Neural progenitor cell (in vitro differentiated cells): ENCODE results near the gene PKD1L1. TPM values are rescaled to one million over a fixed set of nuclear protein-coding genes. Genes with fewer than 3 reads are reported as not detected.

Source experiments
- DNase-seq: peaks from one replicate; pipeline ENCODE4 v3.0.0-alpha.2; 2016; ENCODE audit warnings: low spot score
- H2AFZ ChIP-seq: fragments of 200-600 bp; sonication (generic); replicated peaks from 2 replicates; pipeline ENCODE4 v1.6.1; 2016; ENCODE audit warnings: antibody characterized with exemption
- H3F3A ChIP-seq: fragments of 200-600 bp; sonication (generic); 2 replicates; pipeline ENCODE4 v1.6.1; 2016; ENCODE audit warnings: antibody characterized with exemption, low read depth
- H3K27ac ChIP-seq: fragments of 200-600 bp; sonication (generic); 2 replicates; pipeline ENCODE4 v1.5.1; 2016; ENCODE audit warnings: mild to moderate bottlenecking
- H3K27me3 ChIP-seq: fragments of 200-600 bp; sonication (generic); 2 replicates; pipeline ENCODE4 v1.6.1; 2016; ENCODE audit warnings: mild to moderate bottlenecking, moderate library complexity
- H3K36me3 ChIP-seq: fragments of 200-600 bp; sonication (generic); 2 replicates; pipeline ENCODE4 v1.5.1; 2016
- H3K4me1 ChIP-seq: fragments of 200-600 bp; sonication (generic); 2 replicates; pipeline ENCODE4 v1.6.1; 2016; ENCODE audit warnings: mixed run types
- H3K4me2 ChIP-seq: fragments of 200-600 bp; sonication (generic); 2 replicates; pipeline ENCODE4 v1.6.1; 2016
- H3K4me3 ChIP-seq: fragments of 200-600 bp; sonication (generic); 2 replicates; pipeline ENCODE4 v1.5.1; 2016
- H3K79me2 ChIP-seq: fragments of 200-600 bp; sonication (generic); 2 replicates; pipeline ENCODE4 v1.6.1; 2016; ENCODE audit warnings: low read depth
- H3K9ac ChIP-seq: fragments of 200-600 bp; sonication (generic); 2 replicates; pipeline ENCODE4 v1.6.1; 2016
- H3K9me3 ChIP-seq: fragments of 200-600 bp; sonication (generic); 2 replicates; pipeline ENCODE4 v1.5.1; 2016; ENCODE audit warnings: low read depth
- H4K20me1 ChIP-seq: fragments of 200-600 bp; sonication (generic); 2 replicates; pipeline ENCODE4 v1.6.1; 2016; ENCODE audit warnings: low read depth
- H3K27ac Mint-ChIP-seq: 3 replicates; pipeline ENCODE4 v1.8.0; 2021; ENCODE audit warnings: mixed read lengths
- H3K27me3 Mint-ChIP-seq: 2 replicates; pipeline ENCODE4 v1.8.0; 2022; ENCODE audit warnings: low read depth, mild to moderate bottlenecking, inconsistent platforms, moderate library complexity, mixed read lengths; ENCODE audit not compliant: insufficient read depth
- H3K36me3 Mint-ChIP-seq: 3 replicates; pipeline ENCODE4 v1.8.0; 2021; ENCODE audit warnings: mixed read lengths
- H3K4me1 Mint-ChIP-seq: 3 replicates; pipeline ENCODE4 v1.8.0; 2021; ENCODE audit warnings: mixed read lengths
- H3K4me3 Mint-ChIP-seq: 3 replicates; pipeline ENCODE4 v1.8.0; 2021; ENCODE audit warnings: mild to moderate bottlenecking, moderate library complexity, mixed read lengths
- H3K9me3 Mint-ChIP-seq: 3 replicates; pipeline ENCODE4 v1.8.0; 2020; ENCODE audit warnings: mixed read lengths
- EZH2 ChIP-seq: fragments of 200-600 bp; sonication (generic); IDR thresholded peaks from 2 replicates; pipeline ENCODE4 v1.6.1; 2017; ENCODE audit warnings: antibody characterized with exemption, mild to moderate bottlenecking, moderate library complexity
- EZH2phosphoT487 ChIP-seq: fragments of 200-600 bp; sonication (generic); IDR thresholded peaks from 2 replicates; pipeline ENCODE4 v1.6.1; 2017; ENCODE audit warnings: antibody characterized with exemption
- total RNA-seq: library from RNA; depleted of rRNA; stranded (reverse); fragments of >200 nt; gene quantifications from 2 replicates; pipeline ENCODE4 v1.2.3, GENCODE V29; 2015; ENCODE audit warnings: low replicate concordance
- TF ChIP-seq, protein P1 (sequence below): fragments of 200-600 bp; sonication (generic); IDR thresholded peaks from 2 replicates; pipeline ENCODE4 v1.5.1; 2017; ENCODE audit warnings: antibody characterized with exemption, mild to moderate bottlenecking

Gene PKD1L1
- total RNA-seq, 1 donor from 2014 or later: 0.07 TPM

DNA sequence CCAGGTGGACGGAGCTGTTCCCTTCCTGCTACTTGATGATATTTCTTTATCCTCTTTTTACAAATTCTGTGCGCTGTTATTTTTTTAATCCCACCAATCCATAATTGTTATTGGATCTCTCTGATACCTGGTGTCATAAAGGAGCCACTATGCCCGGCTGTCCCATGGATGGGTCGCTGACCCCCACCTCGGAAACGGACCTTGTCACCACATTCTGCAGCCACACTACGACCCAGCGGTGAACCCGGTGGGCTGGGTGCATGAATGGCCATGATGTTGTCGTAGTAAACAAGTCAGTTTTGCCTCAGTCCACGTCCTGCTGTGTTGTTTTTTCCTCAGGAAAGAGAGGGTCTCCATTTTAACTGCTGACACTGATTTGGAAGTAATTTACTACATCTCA is 112.2 kb downstream of the PKD1L1 start:
- Histone ChIP-seq H3F3A (no peaks in the 10 kb centered on the region), H3K27ac (no peak overlapping the region), H3K9ac (no peak overlapping the region), H2AFZ (no peak overlapping the region), H3K36me3 (no peaks in the 10 kb centered on the region), H3K9me3 (no peaks in the 10 kb centered on the region), H3K4me2 (no peak overlapping the region), H4K20me1 (no peaks in the 10 kb centered on the region), H3K4me3 (no peak overlapping the region), H3K27me3 (no peaks in the 10 kb centered on the region), H3K4me1 (no peaks in the 10 kb centered on the region), H3K79me2 (no peaks in the 10 kb centered on the region)
- no peak for DNase-seq
- Mint-ChIP-seq H3K4me1 (peaks cover 19% of the 10 kb centered on the region), H3K27ac (no peak overlapping the region), H3K4me3 (no peak overlapping the region), H3K9me3 (peaks cover 3% of the 10 kb centered on the region), H3K27me3 (peaks cover 10% of the 10 kb centered on the region), H3K36me3 (no peaks in the 10 kb centered on the region)
- no peak for TF ChIP-seq EZH2
- TF ChIP-seq, protein P1, sequence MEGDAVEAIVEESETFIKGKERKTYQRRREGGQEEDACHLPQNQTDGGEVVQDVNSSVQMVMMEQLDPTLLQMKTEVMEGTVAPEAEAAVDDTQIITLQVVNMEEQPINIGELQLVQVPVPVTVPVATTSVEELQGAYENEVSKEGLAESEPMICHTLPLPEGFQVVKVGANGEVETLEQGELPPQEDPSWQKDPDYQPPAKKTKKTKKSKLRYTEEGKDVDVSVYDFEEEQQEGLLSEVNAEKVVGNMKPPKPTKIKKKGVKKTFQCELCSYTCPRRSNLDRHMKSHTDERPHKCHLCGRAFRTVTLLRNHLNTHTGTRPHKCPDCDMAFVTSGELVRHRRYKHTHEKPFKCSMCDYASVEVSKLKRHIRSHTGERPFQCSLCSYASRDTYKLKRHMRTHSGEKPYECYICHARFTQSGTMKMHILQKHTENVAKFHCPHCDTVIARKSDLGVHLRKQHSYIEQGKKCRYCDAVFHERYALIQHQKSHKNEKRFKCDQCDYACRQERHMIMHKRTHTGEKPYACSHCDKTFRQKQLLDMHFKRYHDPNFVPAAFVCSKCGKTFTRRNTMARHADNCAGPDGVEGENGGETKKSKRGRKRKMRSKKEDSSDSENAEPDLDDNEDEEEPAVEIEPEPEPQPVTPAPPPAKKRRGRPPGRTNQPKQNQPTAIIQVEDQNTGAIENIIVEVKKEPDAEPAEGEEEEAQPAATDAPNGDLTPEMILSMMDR: no peak
- TF ChIP-seq EZH2phosphoT487: no peak

DNA sequence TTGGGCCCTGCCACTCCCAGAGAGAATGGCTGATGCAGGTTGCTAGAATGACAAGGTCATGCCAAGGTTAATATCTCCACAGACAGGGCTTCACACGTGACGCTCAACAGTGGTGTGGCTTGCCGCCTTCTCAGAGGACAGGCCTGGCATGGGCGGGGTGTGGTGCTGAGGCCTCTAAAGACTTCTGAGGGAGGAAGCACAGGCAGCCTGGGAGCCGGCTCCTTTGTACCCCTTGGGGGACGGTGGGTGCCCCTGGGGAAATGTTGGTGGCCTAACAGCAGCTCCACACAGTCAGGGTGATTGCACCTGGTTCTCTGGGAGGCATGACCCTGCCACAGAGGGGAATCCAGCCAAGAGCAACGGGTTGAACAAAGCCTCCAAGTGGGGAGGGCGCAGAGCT is 115.1 kb downstream of the PKD1L1 start:
- Histone ChIP-seq H3K79me2 (no peaks in the 10 kb centered on the region), H3K27me3 (no peaks in the 10 kb centered on the region), H3K4me1 (no peaks in the 10 kb centered on the region), H3F3A (no peaks in the 10 kb centered on the region), H3K27ac (no peak overlapping the region), H3K4me2 (no peak overlapping the region), H3K36me3 (no peaks in the 10 kb centered on the region), H4K20me1 (no peaks in the 10 kb centered on the region), H3K9me3 (no peaks in the 10 kb centered on the region), H3K9ac (no peak overlapping the region), H3K4me3 (no peak overlapping the region), H2AFZ (no peak overlapping the region)
- no peak overlapping the region for H3K4me3 Mint-ChIP-seq
- peaks cover 16% of the 10 kb centered on the region for H3K27me3 Mint-ChIP-seq
- H3K36me3 Mint-ChIP-seq: no peaks in the 10 kb centered on the region
- no peak for TF ChIP-seq EZH2phosphoT487
- TF ChIP-seq EZH2: no peak
- TF ChIP-seq, protein P1: no peak
- peaks cover 20% of the 10 kb centered on the region for H3K4me1 Mint-ChIP-seq
- H3K9me3 Mint-ChIP-seq: peaks cover 3% of the 10 kb centered on the region
- DNase-seq: no peak
- peak overlapping the region; percentile 94 for H3K27ac Mint-ChIP-seq

GRCh38 chr7:47832105-47832715 is 116.1 kb downstream of the PKD1L1 start:
- TF ChIP-seq, protein P1: no peak
- TF ChIP-seq EZH2 (no peak), EZH2phosphoT487 (no peak)
- Histone ChIP-seq H3K27ac (no peak overlapping the region), H3K4me3 (no peak overlapping the region), H3F3A (no peaks in the 10 kb centered on the region), H3K27me3 (no peaks in the 10 kb centered on the region), H3K79me2 (no peaks in the 10 kb centered on the region), H3K4me2 (no peak overlapping the region), H3K4me1 (no peaks in the 10 kb centered on the region), H3K9ac (no peak overlapping the region), H3K9me3 (no peaks in the 10 kb centered on the region), H2AFZ (no peak overlapping the region), H4K20me1 (no peaks in the 10 kb centered on the region), H3K36me3 (no peaks in the 10 kb centered on the region)
- H3K27ac Mint-ChIP-seq: no peak overlapping the region
- H3K27me3 Mint-ChIP-seq: peaks cover 16% of the 10 kb centered on the region
- peaks cover 17% of the 10 kb centered on the region for H3K4me1 Mint-ChIP-seq
- H3K9me3 Mint-ChIP-seq: peaks cover 3% of the 10 kb centered on the region
- H3K36me3 Mint-ChIP-seq: no peaks in the 10 kb centered on the region
- no peak overlapping the region for H3K4me3 Mint-ChIP-seq
- no peak for DNase-seq
